RWPE2 (cell line): ENCODE data around the gene HINT3.

ENCODE experiments used
- ATAC-seq: fragments of 200-7000 bp; cut with Tn5 transposase; 3 replicates; pipeline ENCODE4 v1.9.1; 2021; ENCODE audit warnings: low read depth
- DNase-seq: peaks from one replicate; pipeline ENCODE4 v3.0.0-alpha.2; 2020; ENCODE audit warnings: low spot score
- H3K27ac ChIP-seq: fragments of 450-650 bp; 2 replicates; pipeline ENCODE4 v1.5.1; 2017; ENCODE audit warnings: mild to moderate bottlenecking; ENCODE audit not compliant: poor library complexity, severe bottlenecking
- H3K27me3 ChIP-seq: fragments of 250-450 bp; sonication (Bioruptor Pico); 2 replicates; pipeline ENCODE4 v1.5.1; 2021; ENCODE audit warnings: mild to moderate bottlenecking, moderate library complexity; ENCODE audit not compliant: insufficient read depth, poor library complexity, severe bottlenecking
- H3K36me3 ChIP-seq: fragments of 250-450 bp; sonication (Bioruptor Pico); 2 replicates; pipeline ENCODE4 v1.5.1; 2020; ENCODE audit warnings: low read depth, mild to moderate bottlenecking, moderate library complexity
- H3K4me1 ChIP-seq: fragments of 250-450 bp; sonication (Bioruptor Pico); 2 replicates; pipeline ENCODE4 v1.5.1; 2021; ENCODE audit warnings: mild to moderate bottlenecking, moderate library complexity; ENCODE audit not compliant: insufficient read depth, poor library complexity, severe bottlenecking
- H3K4me3 ChIP-seq: fragments of 250-450 bp; sonication (Bioruptor Pico); 2 replicates; pipeline ENCODE4 v1.5.1; 2021; ENCODE audit warnings: mild to moderate bottlenecking, moderate library complexity; ENCODE audit not compliant: severe bottlenecking
- H3K9me3 ChIP-seq: fragments of 250-450 bp; sonication (Bioruptor Pico); 2 replicates; pipeline ENCODE4 v1.5.1; 2021; ENCODE audit warnings: mild to moderate bottlenecking, moderate library complexity; ENCODE audit not compliant: severe bottlenecking
- CTCF ChIP-seq: fragments of 450-650 bp; IDR thresholded peaks from one replicate; pipeline ENCODE4 v1.5.1; 2017; ENCODE audit warnings: mild to moderate bottlenecking, moderate library complexity; ENCODE audit not compliant: poor library complexity, severe bottlenecking

Gene HINT3

GRCh38 chr6:125957391-125957693 is 772 bp downstream of the HINT3 start:
- ATAC-seq (no peak; the same call in 2 of the 3 replicates), DNase-seq (no peak)
- Histone ChIP-seq H3K36me3 (no peaks in the 10 kb centered on the region), H3K4me1 (peaks cover 15% of the 10 kb centered on the region), H3K9me3 (no peaks in the 10 kb centered on the region), H3K27me3 (no peaks in the 10 kb centered on the region), H3K27ac (peak overlapping the region; percentile 43), H3K4me3 (peak overlapping the region; percentile 85)
- no peak for TF ChIP-seq CTCF

GRCh38 chr6:125957845-125958244 is 1.3 kb downstream of the HINT3 start:
- H3K4me3 ChIP-seq, result peak overlapping the region; percentile 85
- H3K4me1 ChIP-seq, result peaks cover 15% of the 10 kb centered on the region
- TF ChIP-seq CTCF, result no peak
- ATAC-seq (peak; percentile 53), DNase-seq (no peak)
- H3K27me3 ChIP-seq, result no peaks in the 10 kb centered on the region
- H3K27ac ChIP-seq, result peak overlapping the region; percentile 43
- H3K36me3 ChIP-seq, result no peaks in the 10 kb centered on the region
- H3K9me3 ChIP-seq, result no peaks in the 10 kb centered on the region

GRCh38 chr6:125959041-125959440 is 2.5 kb downstream of the HINT3 start:
- ATAC-seq (no peak), DNase-seq (no peak)
- H3K27ac ChIP-seq, result no peak overlapping the region
- no peak for TF ChIP-seq CTCF
- H3K4me3 ChIP-seq, result no peak overlapping the region
- peaks cover 15% of the 10 kb centered on the region for H3K4me1 ChIP-seq
- no peaks in the 10 kb centered on the region for H3K9me3 ChIP-seq
- H3K36me3 ChIP-seq, result no peaks in the 10 kb centered on the region
- H3K27me3 ChIP-seq, result no peaks in the 10 kb centered on the region

GRCh38 chr6:125961117-125961516 is 4.5 kb downstream of the HINT3 start:
- Histone ChIP-seq H3K36me3 (no peaks in the 10 kb centered on the region), H3K9me3 (no peaks in the 10 kb centered on the region), H3K27me3 (no peaks in the 10 kb centered on the region), H3K4me3 (no peak overlapping the region), H3K27ac (no peak overlapping the region), H3K4me1 (peaks cover 12% of the 10 kb centered on the region)
- DNase-seq (no peak), ATAC-seq (no peak)
- no peak for TF ChIP-seq CTCF

GRCh38 chr6:125962900-125963497 is 6.4 kb downstream of the HINT3 start:
- no peaks in the 10 kb centered on the region for H3K9me3 ChIP-seq
- ATAC-seq, result no peak
- H3K4me1 ChIP-seq, result peaks cover 4% of the 10 kb centered on the region
- 0 out of 2 replicates have a peak, but pooled peaks cover 11% of the 10 kb centered on the region for H3K36me3 ChIP-seq
- no peak overlapping the region for H3K27ac ChIP-seq
- DNase-seq, result no peak
- H3K4me3 ChIP-seq, result no peak overlapping the region
- H3K27me3 ChIP-seq, result no peaks in the 10 kb centered on the region
- no peak for TF ChIP-seq CTCF
